ENCODE results near the gene DUSP2.

DNA sequence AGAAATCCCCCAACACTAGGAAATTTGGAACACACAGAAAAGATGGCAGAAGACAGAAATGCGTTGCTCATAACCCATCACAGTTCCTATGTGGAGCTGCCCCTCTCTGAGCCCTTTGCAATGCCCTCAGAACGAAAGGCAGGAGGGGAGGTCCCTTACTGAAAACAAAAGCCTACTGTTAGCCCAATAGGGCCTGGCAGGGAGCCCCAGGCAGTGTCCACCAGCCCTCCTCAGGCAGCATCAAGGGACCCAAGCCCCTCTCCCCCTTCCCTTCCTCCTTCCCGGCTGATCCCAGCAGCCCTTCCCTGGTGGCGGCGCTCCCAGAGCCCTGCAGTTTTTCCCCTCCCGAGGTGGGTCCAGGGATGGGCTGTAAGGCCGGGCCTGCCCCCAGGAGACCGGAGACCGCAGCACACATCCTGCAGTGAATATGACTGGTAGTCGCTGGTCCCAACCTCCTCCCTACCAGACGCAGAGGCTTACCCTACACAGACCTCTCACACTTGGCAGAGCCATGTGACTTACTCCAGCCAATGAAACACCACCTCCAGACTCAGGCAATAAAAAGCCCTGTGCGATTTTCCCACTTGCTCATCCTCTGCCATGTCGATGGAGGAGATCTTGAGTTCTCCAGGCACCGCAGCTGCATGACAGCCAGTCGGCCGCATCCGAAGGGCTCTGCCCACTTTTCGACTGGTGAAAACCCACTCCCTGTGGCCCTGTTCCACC lies 19.4 kb upstream of the DUSP2 start:
- no peak for TF ChIP-seq RAD21 (IDR thresholded peaks at IDR 0.05; ENCODE audit: low read depth)
- TF ChIP-seq, protein P1, sequence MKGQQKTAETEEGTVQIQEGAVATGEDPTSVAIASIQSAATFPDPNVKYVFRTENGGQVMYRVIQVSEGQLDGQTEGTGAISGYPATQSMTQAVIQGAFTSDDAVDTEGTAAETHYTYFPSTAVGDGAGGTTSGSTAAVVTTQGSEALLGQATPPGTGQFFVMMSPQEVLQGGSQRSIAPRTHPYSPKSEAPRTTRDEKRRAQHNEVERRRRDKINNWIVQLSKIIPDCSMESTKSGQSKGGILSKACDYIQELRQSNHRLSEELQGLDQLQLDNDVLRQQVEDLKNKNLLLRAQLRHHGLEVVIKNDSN (IDR thresholded peaks at IDR 0.05) = peak; percentile 72
- no peak for TF ChIP-seq CEBPB (IDR thresholded peaks at IDR 0.05)
- TF ChIP-seq TAF1 (IDR thresholded peaks at IDR 0.05; ENCODE audit: low read depth) = no peak
- no peak for TF ChIP-seq TEAD4 (IDR thresholded peaks at IDR 0.05)
- TF ChIP-seq, protein P2, sequence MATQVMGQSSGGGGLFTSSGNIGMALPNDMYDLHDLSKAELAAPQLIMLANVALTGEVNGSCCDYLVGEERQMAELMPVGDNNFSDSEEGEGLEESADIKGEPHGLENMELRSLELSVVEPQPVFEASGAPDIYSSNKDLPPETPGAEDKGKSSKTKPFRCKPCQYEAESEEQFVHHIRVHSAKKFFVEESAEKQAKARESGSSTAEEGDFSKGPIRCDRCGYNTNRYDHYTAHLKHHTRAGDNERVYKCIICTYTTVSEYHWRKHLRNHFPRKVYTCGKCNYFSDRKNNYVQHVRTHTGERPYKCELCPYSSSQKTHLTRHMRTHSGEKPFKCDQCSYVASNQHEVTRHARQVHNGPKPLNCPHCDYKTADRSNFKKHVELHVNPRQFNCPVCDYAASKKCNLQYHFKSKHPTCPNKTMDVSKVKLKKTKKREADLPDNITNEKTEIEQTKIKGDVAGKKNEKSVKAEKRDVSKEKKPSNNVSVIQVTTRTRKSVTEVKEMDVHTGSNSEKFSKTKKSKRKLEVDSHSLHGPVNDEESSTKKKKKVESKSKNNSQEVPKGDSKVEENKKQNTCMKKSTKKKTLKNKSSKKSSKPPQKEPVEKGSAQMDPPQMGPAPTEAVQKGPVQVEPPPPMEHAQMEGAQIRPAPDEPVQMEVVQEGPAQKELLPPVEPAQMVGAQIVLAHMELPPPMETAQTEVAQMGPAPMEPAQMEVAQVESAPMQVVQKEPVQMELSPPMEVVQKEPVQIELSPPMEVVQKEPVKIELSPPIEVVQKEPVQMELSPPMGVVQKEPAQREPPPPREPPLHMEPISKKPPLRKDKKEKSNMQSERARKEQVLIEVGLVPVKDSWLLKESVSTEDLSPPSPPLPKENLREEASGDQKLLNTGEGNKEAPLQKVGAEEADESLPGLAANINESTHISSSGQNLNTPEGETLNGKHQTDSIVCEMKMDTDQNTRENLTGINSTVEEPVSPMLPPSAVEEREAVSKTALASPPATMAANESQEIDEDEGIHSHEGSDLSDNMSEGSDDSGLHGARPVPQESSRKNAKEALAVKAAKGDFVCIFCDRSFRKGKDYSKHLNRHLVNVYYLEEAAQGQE (IDR thresholded peaks at IDR 0.05; ENCODE audit: low read depth) = no peak
- TF ChIP-seq, protein P3, sequence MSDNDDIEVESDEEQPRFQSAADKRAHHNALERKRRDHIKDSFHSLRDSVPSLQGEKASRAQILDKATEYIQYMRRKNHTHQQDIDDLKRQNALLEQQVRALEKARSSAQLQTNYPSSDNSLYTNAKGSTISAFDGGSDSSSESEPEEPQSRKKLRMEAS (IDR thresholded peaks at IDR 0.05) = no peak
- no peak for TF ChIP-seq EGR1 (IDR thresholded peaks at IDR 0.05)
- TF ChIP-seq YY1 (IDR thresholded peaks at IDR 0.05; ENCODE audit: low read depth) = no peak
- TF ChIP-seq FOXM1 (IDR thresholded peaks at IDR 0.05; ENCODE audit: borderline replicate concordance, low read depth) = no peak
